IMR-90 (cell line): ENCODE data around the gene RAB20. TPM values are rescaled to one million over a fixed set of nuclear protein-coding genes. Genes with fewer than 3 reads are reported as not detected.

Experiments used
- ATAC-seq: fragments of 200-7000 bp; cut with Tn5 transposase; 2 replicates; pipeline ENCODE4 v1.9.1; 2020; ENCODE audit warnings: low read depth, mild to moderate bottlenecking, moderate library complexity
- BruUV-seq: library from RNA; stranded (reverse); fragments of 400-500 nt; replicated peaks from 2 replicates; lab custom pipeline; 2021; lab: Mats Ljungman, UMichigan
- CTCF ChIA-PET: fragments of 300-600 bp; formaldehyde crosslinking; extraction: SDS; loops from one replicate; lab custom pipeline; 2021; ENCODE audit warnings: antibody characterized with exemption; lab: Yijun Ruan, JAX
- POLR2A ChIA-PET: fragments of 300-600 bp; sonication (Branson Sonifier 250); formaldehyde crosslinking; loops from one replicate; lab custom pipeline; 2022; ENCODE audit warnings: antibody characterized with exemption; ENCODE audit not compliant: unreplicated experiment; lab: Charles Lee
- DNase-seq: peaks from one replicate; pipeline ENCODE4 v3.0.0; 2013
- H2AFZ ChIP-seq: replicated peaks from 2 replicates; pipeline ENCODE3; 2013; ENCODE audit warnings: low read length, mild to moderate bottlenecking; ENCODE audit not compliant: poor library complexity
- H2AK5ac ChIP-seq: 2 replicates; pipeline ENCODE4 v1.6.1; 2013; ENCODE audit warnings: low read depth, low read length, inconsistent platforms
- H2AK9ac ChIP-seq: replicated peaks from 2 replicates; pipeline ENCODE3; 2013; ENCODE audit warnings: mild to moderate bottlenecking, low read depth, low read length, moderate library complexity; ENCODE audit not compliant: poor library complexity
- H2BK120ac ChIP-seq: 2 replicates; pipeline ENCODE4 v1.6.1; 2013; ENCODE audit warnings: low read depth, low read length, inconsistent platforms
- H2BK15ac ChIP-seq: 3 replicates; pipeline ENCODE4 v1.6.1; 2013; ENCODE audit warnings: low read depth, low read length, inconsistent platforms
- H2BK20ac ChIP-seq: 2 replicates; pipeline ENCODE4 v1.6.1; 2013; ENCODE audit warnings: low read depth, mild to moderate bottlenecking, inconsistent platforms, low read length, moderate library complexity
- H2BK5ac ChIP-seq: 2 replicates; pipeline ENCODE4 v1.6.1; 2013; ENCODE audit warnings: mild to moderate bottlenecking, low read depth, low read length, inconsistent platforms; ENCODE audit not compliant: poor library complexity, severe bottlenecking
- H3K14ac ChIP-seq: replicated peaks from 2 replicates; pipeline ENCODE4 v1.6.1; 2013; ENCODE audit warnings: low read depth, low read length, inconsistent platforms
- H3K18ac ChIP-seq: 2 replicates; pipeline ENCODE4 v1.6.1; 2013; ENCODE audit warnings: low read depth, low read length, control low read depth
- H3K23ac ChIP-seq: 2 replicates; pipeline ENCODE4 v1.6.1; 2013; ENCODE audit warnings: low read depth, low read length, inconsistent platforms
- H3K27ac ChIP-seq: 2 replicates; pipeline ENCODE4 v1.5.1; 2013; ENCODE audit warnings: mild to moderate bottlenecking, control low read depth, low read length; ENCODE audit not compliant: insufficient read depth
- H3K27me3 ChIP-seq: 2 replicates; pipeline ENCODE4 v1.6.1; 2013; ENCODE audit warnings: low read length; ENCODE audit not compliant: control insufficient read depth, insufficient read depth
- H3K36me3 ChIP-seq: 2 replicates; pipeline ENCODE4 v1.6.1; 2013; ENCODE audit warnings: low read length, mixed read lengths; ENCODE audit not compliant: control insufficient read depth, insufficient read depth
- H3K4ac ChIP-seq: 2 replicates; pipeline ENCODE4 v1.6.1; 2013; ENCODE audit warnings: low read depth, low read length, inconsistent platforms
- H3K4me1 ChIP-seq: 2 replicates; pipeline ENCODE4 v1.6.1; 2013; ENCODE audit warnings: low read length, mixed read lengths; ENCODE audit not compliant: control insufficient read depth, insufficient read depth
- H3K4me2 ChIP-seq: 2 replicates; pipeline ENCODE4 v1.6.1; 2013; ENCODE audit warnings: low read depth, mild to moderate bottlenecking, control low read depth, low read length, moderate library complexity
- H3K4me3 ChIP-seq: 2 replicates; pipeline ENCODE4 v1.5.1; 2013; ENCODE audit warnings: low read depth, mild to moderate bottlenecking, control low read depth, low read length, moderate library complexity; ENCODE audit not compliant: insufficient read depth
- H3K56ac ChIP-seq: 2 replicates; pipeline ENCODE4 v1.6.1; 2013; ENCODE audit warnings: low read length, inconsistent platforms; ENCODE audit not compliant: insufficient read depth; ENCODE audit errors: extremely low read depth
- H3K79me1 ChIP-seq, 2 experiments: 2 replicates each; pipeline ENCODE4 v1.6.1; 2013; ENCODE audit warnings: low read length in 2 of 2, inconsistent platforms in 1 of 2, low read depth in 1 of 2
- H3K9ac ChIP-seq: 2 replicates; pipeline ENCODE4 v1.6.1; 2013; ENCODE audit warnings: low read depth, low read length, control low read depth
- H3K9me1 ChIP-seq: 2 replicates; pipeline ENCODE4 v1.6.1; 2013; ENCODE audit warnings: low read length, inconsistent platforms; ENCODE audit not compliant: insufficient read depth
- H3K9me3 ChIP-seq: 2 replicates; pipeline ENCODE4 v1.6.1; 2013; ENCODE audit warnings: low read length; ENCODE audit not compliant: control insufficient read depth, insufficient read depth
- H4K20me1 ChIP-seq: 2 replicates; pipeline ENCODE4 v1.6.1; 2013; ENCODE audit warnings: low read length, inconsistent platforms; ENCODE audit not compliant: insufficient read depth
- H4K5ac ChIP-seq: 2 replicates; pipeline ENCODE4 v1.6.1; 2013; ENCODE audit warnings: mild to moderate bottlenecking, low read depth, low read length, control low read depth
- H4K8ac ChIP-seq, 2 experiments: 2 replicates each; pipeline ENCODE4 v1.6.1; 2013; ENCODE audit warnings: low read depth in 2 of 2, low read length in 2 of 2, control low read depth in 1 of 2, inconsistent platforms in 1 of 2
- H4K91ac ChIP-seq: 2 replicates; pipeline ENCODE4 v1.6.1; 2013; ENCODE audit warnings: low read depth, low read length, inconsistent platforms; ENCODE audit not compliant: insufficient read depth
- BHLHE40 ChIP-seq: fragments of 150-350 bp; IDR thresholded peaks from 2 replicates; pipeline ENCODE4 v1.6.1; 2016; ENCODE audit warnings: mild to moderate bottlenecking, low read depth, low read length
- WGBS, 2 experiments: methylation state at CpG; one replicate each; pipeline versions ENCODE4 v1.1.5 to v1.1.7; 2013; ENCODE audit warnings: missing lambda C conversion rate in 2 of 2; ENCODE audit not compliant: insufficient read length in 1 of 2; ENCODE audit errors: extremely low coverage in 2 of 2; 5-methylcytosine and 5-hydroxymethylcytosine counted together
- dilution Hi-C: fragments of 300-500 bp; cut with HindIII; formaldehyde crosslinking; loops from one replicate; pipeline ENCODE4 v1.14.3; 2018; ENCODE audit warnings: low sequenced_read_pairs; ENCODE audit not compliant: unreplicated experiment
- in situ Hi-C: fragments of 300-500 bp; cut with MboI; formaldehyde crosslinking; loops from 3 replicates; pipeline ENCODE4 v1.14.3; 2019; ENCODE audit warnings: low sequenced_read_pairs, inconsistent platforms, mixed read lengths
- intact Hi-C: fragments of 100-400 bp; cut with micrococcal nuclease; formaldehyde crosslinking; loops from 2 replicates; pipeline ENCODE4 v1.10.0; 2022
- polyA plus RNA-seq, 3 experiments: library from polyadenylated mRNA; depleted of rRNA; stranded (reverse); fragments of >200 nt; gene quantifications; 2 replicates each; pipeline ENCODE4 v1.2.3, GENCODE V29; 2012; ENCODE audit warnings: low replicate concordance in 1 of 3
- total RNA-seq: library from RNA; depleted of rRNA; stranded (reverse); fragments of >200 nt; gene quantifications from 2 replicates; pipeline ENCODE4 v1.2.3, GENCODE V29; 2012

RAB20 gene
- total and polyA plus RNA-seq, 2 of the 4 experiments (the other 2 are of a cell fraction) = 3.8 to 5.1 TPM

DNA sequence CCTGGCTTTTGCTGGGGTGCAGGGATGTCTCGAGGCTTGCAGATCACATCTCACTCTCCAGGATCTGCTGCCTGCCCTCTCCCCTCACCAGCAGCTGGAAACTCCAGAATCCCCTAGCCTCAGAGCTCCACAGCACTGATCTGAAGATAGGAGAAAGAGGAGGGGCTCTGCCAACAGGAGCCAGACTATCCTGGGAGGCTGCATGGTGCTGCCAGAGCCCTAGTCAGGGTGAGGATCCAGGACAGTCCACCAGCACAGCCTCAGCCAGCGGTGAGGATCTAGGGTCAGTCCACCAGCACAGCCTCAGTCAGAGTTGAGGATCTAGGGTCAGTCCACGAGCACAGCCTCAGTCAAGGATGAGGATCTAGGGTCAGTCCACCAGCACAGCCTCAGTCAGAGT is 65.2 kb downstream of the RAB20 start:
- peaks cover 87% of the 10 kb centered on the region for H3K36me3 ChIP-seq
- CTCF ChIA-PET = interaction anchor here (0.8 kb wide), 1 partner anchor 8 kb away, joined by 3 read pairs; no protein-coding TSS in a partner anchor
- no peak overlapping the region for H2BK15ac ChIP-seq
- no TSS peak for BruUV-seq
- no peaks in the 10 kb centered on the region for H3K9me3 ChIP-seq
- peaks cover 30% of the 10 kb centered on the region for H3K9me1 ChIP-seq
- TF ChIP-seq BHLHE40 = no peak
- no peak overlapping the region for H3K9ac ChIP-seq
- in situ Hi-C loops (no loop called here), intact Hi-C loops (no loop called here), dilution Hi-C loops (no loop called here)
- H2AK9ac ChIP-seq = no peak overlapping the region
- H4K5ac ChIP-seq = no peak overlapping the region
- no peak overlapping the region for H3K4me3 ChIP-seq
- no peak overlapping the region for H3K18ac ChIP-seq
- no peaks in the 10 kb centered on the region for H3K4me1 ChIP-seq
- no peak overlapping the region for H2BK120ac ChIP-seq
- H4K20me1 ChIP-seq = peaks cover 16% of the 10 kb centered on the region
- no peak overlapping the region for H2AFZ ChIP-seq
- H2BK20ac ChIP-seq = no peak overlapping the region
- WGBS, 2 experiments = 100% methylated on average over 1 of the region's 3 CpGs; no CpG with 5 or more reads in 1 of the 2 experiments
- H4K8ac ChIP-seq = no peak overlapping the region
- H3K56ac ChIP-seq = no peak overlapping the region
- ATAC-seq (no peak), DNase-seq (no peak)
- no peaks in the 10 kb centered on the region for H3K27me3 ChIP-seq
- H3K27ac ChIP-seq = no peak overlapping the region
- no peak overlapping the region for H2BK5ac ChIP-seq
- H3K79me1 ChIP-seq = peaks cover 14 to 45% of the 10 kb centered on the region in 2 experiments
- POLR2A ChIA-PET = no interaction called here
- no peak overlapping the region for H3K4me2 ChIP-seq
- H4K91ac ChIP-seq = no peak overlapping the region
- no peak overlapping the region for H2AK5ac ChIP-seq
- no peak overlapping the region for H3K14ac ChIP-seq
- H3K4ac ChIP-seq = no peak overlapping the region
- no peak overlapping the region for H3K23ac ChIP-seq
